Measurements from ENCODE around the gene FLT4. TPM values are rescaled to one million over a fixed set of nuclear protein-coding genes. Genes with fewer than 3 reads are reported as not detected.

FLT4 gene
- total and polyA plus RNA-seq, 2 donors (not counting 1 experiment from before 2014, with no cell fraction given), result 0.01 TPM; not detected in 1

DNA sequence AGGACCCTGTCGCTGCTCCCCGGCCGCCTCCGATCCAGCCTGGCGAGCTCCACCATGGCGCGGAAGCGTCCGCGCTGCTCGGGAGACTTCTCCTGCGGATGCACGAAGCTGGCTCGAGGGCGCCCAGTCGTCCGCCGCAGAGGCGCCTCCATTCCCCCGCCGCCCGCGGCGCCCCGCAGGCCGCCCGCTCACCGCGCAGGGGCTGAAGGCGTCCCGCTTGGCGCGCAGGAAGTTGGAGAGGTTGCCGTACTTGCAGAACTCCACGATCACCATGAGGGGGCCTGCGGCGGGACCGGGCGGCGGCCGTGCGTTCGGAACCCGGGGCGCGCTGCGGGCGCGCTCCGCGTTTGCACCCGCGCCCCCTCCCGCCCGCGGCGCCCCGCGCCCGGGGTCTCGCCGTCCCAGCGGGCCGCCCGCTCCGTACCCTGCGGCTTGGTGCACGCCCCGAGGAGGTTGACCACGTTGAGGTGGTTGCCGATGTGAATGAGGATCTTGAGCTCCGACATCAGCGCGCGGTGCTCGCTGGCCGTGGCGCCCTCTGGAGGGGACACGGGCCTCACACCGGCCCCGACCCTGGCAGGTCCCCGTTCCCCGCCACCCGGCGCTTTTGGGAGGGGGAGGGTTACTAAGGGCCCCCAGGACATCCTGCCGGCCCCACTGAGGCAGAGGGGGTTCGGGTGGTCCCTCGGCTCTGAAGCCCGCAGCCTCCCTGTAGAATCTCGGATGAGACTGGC is 30.4 kb downstream of the FLT4 start:
- POLR2A ChIA-PET, result no interaction called here
- CTCF ChIA-PET, result no interaction called here
- H3K4me2 ChIP-seq (replicated peaks; ENCODE audit: low read depth, low read length, poor library complexity, severe bottlenecking), result peak overlapping the region; percentile 19
- intact Hi-C loops (cut with micrococcal nuclease), result no loop called here
- H3K27ac ChIP-seq (ENCODE audit: low read length in 2 of 2), result no peak overlapping the region
- Mint-ChIP-seq H3K4me1 (peaks cover 2% of the 10 kb centered on the region), H3K27me3 (no peaks in the 10 kb centered on the region), H3K9me3 (ENCODE audit: insufficient read depth) (no peaks in the 10 kb centered on the region), H3K4me3 (no peak overlapping the region), H3K27ac (no peak overlapping the region)
- H3K36me3 ChIP-seq (replicated peaks in 1 of 2; ENCODE audit: control extremely low read depth in 1 of 2, control insufficient read depth in 1 of 2, extremely low read depth in 1 of 2, insufficient read depth in 2 of 2, low read length in 1 of 2), result no peaks in the 10 kb centered on the region
- no peak for DNase-seq
- peaks cover 0 to 2% (median 0%) of the 10 kb centered on the region in 3 donors for H3K9me3 ChIP-seq (ENCODE audit: control extremely low read depth in 1 of 3, control insufficient read depth in 2 of 3, insufficient read depth in 1 of 3, low read length in 2 of 3)
- ATAC-seq (ENCODE audit: low read depth), result no peak
- H2AFZ ChIP-seq (ENCODE audit: insufficient read depth, low read depth, low read length, poor library complexity, severe bottlenecking), result no peak overlapping the region
- peaks cover 0 to 3% (median 0%) of the 10 kb centered on the region in 4 experiments for H3K27me3 ChIP-seq (replicated peaks in 1 of 4; ENCODE audit: control extremely low read depth in 1 of 4, control insufficient read depth in 3 of 4, insufficient read depth in 4 of 4, low read length in 3 of 4)
- WGBS (ENCODE audit: insufficient coverage), result 45% methylated on average over 87 of the region's 90 CpGs
- TF ChIP-seq, protein P1, sequence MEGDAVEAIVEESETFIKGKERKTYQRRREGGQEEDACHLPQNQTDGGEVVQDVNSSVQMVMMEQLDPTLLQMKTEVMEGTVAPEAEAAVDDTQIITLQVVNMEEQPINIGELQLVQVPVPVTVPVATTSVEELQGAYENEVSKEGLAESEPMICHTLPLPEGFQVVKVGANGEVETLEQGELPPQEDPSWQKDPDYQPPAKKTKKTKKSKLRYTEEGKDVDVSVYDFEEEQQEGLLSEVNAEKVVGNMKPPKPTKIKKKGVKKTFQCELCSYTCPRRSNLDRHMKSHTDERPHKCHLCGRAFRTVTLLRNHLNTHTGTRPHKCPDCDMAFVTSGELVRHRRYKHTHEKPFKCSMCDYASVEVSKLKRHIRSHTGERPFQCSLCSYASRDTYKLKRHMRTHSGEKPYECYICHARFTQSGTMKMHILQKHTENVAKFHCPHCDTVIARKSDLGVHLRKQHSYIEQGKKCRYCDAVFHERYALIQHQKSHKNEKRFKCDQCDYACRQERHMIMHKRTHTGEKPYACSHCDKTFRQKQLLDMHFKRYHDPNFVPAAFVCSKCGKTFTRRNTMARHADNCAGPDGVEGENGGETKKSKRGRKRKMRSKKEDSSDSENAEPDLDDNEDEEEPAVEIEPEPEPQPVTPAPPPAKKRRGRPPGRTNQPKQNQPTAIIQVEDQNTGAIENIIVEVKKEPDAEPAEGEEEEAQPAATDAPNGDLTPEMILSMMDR (IDR thresholded peaks at IDR 0.05), result no peak
- TF ChIP-seq EZH2 (IDR thresholded peaks at IDR 0.05; ENCODE audit: borderline replicate concordance, insufficient read depth, low read depth, low read length, poor library complexity, severe bottlenecking), result no peak
- no peaks in the 10 kb centered on the region for H3K4me1 ChIP-seq (ENCODE audit: control insufficient read depth in 2 of 2, insufficient read depth in 2 of 2, low read length in 2 of 2)
- no peak overlapping the region for H3K9ac ChIP-seq (ENCODE audit: low read length)
- no peak overlapping the region for H3K4me3 ChIP-seq (ENCODE audit: control extremely low read depth in 1 of 5, extremely low read depth in 1 of 5, insufficient read depth in 1 of 5, low read depth in 2 of 5, low read length in 4 of 5)
- no peaks in the 10 kb centered on the region for H3K79me2 ChIP-seq (ENCODE audit: control insufficient read depth, insufficient read depth, low read length)
- no peaks in the 10 kb centered on the region for H4K20me1 ChIP-seq (ENCODE audit: control insufficient read depth, insufficient read depth, low read length, poor library complexity, severe bottlenecking)

DNA sequence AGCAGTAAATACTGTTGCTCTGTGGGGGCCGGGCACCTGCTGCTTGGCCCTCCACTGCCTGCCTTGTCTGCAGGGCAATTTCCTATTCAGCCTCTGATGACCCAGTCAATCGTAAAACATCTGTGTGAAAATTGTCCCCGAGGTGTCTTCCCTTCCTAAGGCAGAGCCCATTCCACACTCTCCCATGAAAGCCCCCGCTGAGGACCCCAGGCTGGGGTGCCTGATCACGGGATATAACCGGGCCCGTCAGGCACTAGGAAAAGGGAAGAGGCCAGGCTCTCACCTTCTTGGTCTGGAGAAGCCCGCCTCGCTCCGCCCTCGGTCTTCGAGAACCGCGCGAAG is 30.9 kb downstream of the FLT4 start:
- Histone ChIP-seq H3K4me2 (replicated peaks; ENCODE audit: low read depth, low read length, poor library complexity, severe bottlenecking) (no peak overlapping the region), H3K4me3 (ENCODE audit: control extremely low read depth in 1 of 5, extremely low read depth in 1 of 5, insufficient read depth in 1 of 5, low read depth in 2 of 5, low read length in 4 of 5) (no peak overlapping the region), H3K79me2 (ENCODE audit: control insufficient read depth, insufficient read depth, low read length) (no peaks in the 10 kb centered on the region), H3K36me3 (replicated peaks in 1 of 2; ENCODE audit: control extremely low read depth in 1 of 2, control insufficient read depth in 1 of 2, extremely low read depth in 1 of 2, insufficient read depth in 2 of 2, low read length in 1 of 2) (no peaks in the 10 kb centered on the region), H3K4me1 (ENCODE audit: control insufficient read depth in 2 of 2, insufficient read depth in 2 of 2, low read length in 2 of 2) (no peaks in the 10 kb centered on the region), H3K9me3 (ENCODE audit: control extremely low read depth in 1 of 3, control insufficient read depth in 2 of 3, insufficient read depth in 1 of 3, low read length in 2 of 3) (peaks cover 0 to 2% (median 0%) of the 10 kb centered on the region in 3 donors), H3K27ac (ENCODE audit: low read length in 2 of 2) (no peak overlapping the region), H4K20me1 (ENCODE audit: control insufficient read depth, insufficient read depth, low read length, poor library complexity, severe bottlenecking) (no peaks in the 10 kb centered on the region), H3K9ac (ENCODE audit: low read length) (no peak overlapping the region), H2AFZ (ENCODE audit: insufficient read depth, low read depth, low read length, poor library complexity, severe bottlenecking) (no peak overlapping the region), H3K27me3 (replicated peaks in 1 of 4; ENCODE audit: control extremely low read depth in 1 of 4, control insufficient read depth in 3 of 4, insufficient read depth in 4 of 4, low read length in 3 of 4) (peaks cover 0 to 3% (median 0%) of the 10 kb centered on the region in 4 experiments)
- ATAC-seq (ENCODE audit: low read depth), result no peak
- TF ChIP-seq, protein P1 (IDR thresholded peaks at IDR 0.05), result no peak
- no peak for TF ChIP-seq EZH2 (IDR thresholded peaks at IDR 0.05; ENCODE audit: borderline replicate concordance, insufficient read depth, low read depth, low read length, poor library complexity, severe bottlenecking)
- CTCF ChIA-PET, result no interaction called here
- peak overlapping the region; percentile 13 for H3K4me3 Mint-ChIP-seq
- 65% methylated on average over 15 of the region's 15 CpGs for WGBS (ENCODE audit: insufficient coverage)
- no peaks in the 10 kb centered on the region for H3K27me3 Mint-ChIP-seq
- no peaks in the 10 kb centered on the region for H3K4me1 Mint-ChIP-seq
- DNase-seq, result no peak
- intact Hi-C loops (cut with micrococcal nuclease), result no loop called here
- H3K9me3 Mint-ChIP-seq (ENCODE audit: insufficient read depth), result no peaks in the 10 kb centered on the region
- no peak overlapping the region for H3K27ac Mint-ChIP-seq
- POLR2A ChIA-PET, result no interaction called here
